ENCODE measurements around the gene MAPK8IP3.

GRCh38 chr16:1740781-1741490 is 34.9 kb downstream of the MAPK8IP3 start:
- TF ChIP-seq CTCF (IDR thresholded peaks at IDR 0.05; ENCODE audit: low read depth, low read length), result no peak
- no peak for TF ChIP-seq EZH2phosphoT487 (IDR thresholded peaks at IDR 0.05; ENCODE audit: low read depth)
